AG09309 (cell line): ENCODE results near the gene KPNA1.

ENCODE experiments used
- DNase-seq: peaks from one replicate; pipeline ENCODE4 v3.0.0-alpha.2; 2010; ENCODE audit warnings: low read depth
- H3K4me3 ChIP-seq: 2 replicates; pipeline ENCODE4 v1.5.1; 2011; ENCODE audit warnings: mild to moderate bottlenecking, low read depth, low read length, moderate library complexity; ENCODE audit not compliant: control insufficient read depth
- CTCF ChIP-seq: IDR thresholded peaks from 2 replicates; pipeline ENCODE4 v1.5.1; 2011; ENCODE audit warnings: mild to moderate bottlenecking, low read depth, low read length, inconsistent platforms; ENCODE audit not compliant: insufficient read depth, control insufficient read depth; ENCODE audit errors: missing control alignments

Gene KPNA1

GRCh38 chr3:122468896-122469533 lies 45.7 kb downstream of the KPNA1 start:
- TF ChIP-seq CTCF, result no peak
- no peak for DNase-seq
- H3K4me3 ChIP-seq, result no peak overlapping the region

DNA sequence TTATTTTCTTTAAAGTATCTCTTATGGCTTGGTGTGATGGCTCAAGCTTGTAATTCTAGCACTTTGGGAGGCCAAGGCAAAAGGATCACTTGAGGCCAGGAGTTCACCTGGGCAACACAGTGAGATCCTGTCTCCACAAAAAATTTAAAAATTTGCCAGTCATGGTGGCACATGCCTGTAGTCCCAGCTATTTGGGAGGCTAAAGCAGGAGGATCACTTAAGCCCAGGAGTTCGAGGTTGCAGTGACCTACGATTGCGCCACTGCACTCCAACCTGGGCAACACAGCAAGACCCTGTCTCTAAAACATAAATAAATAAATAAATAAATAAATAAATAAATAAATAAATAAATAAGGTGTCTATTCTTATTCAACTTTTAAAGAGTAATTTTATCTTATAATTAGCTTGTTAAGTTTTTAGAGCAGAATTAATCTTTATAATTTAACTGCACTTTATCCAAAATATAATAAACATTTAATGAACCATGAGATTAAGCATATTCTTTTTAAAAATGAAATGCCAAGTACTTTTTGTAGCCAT lies 48.0 kb downstream of the KPNA1 start:
- no peak for DNase-seq
- H3K4me3 ChIP-seq, result no peak overlapping the region
- no peak for TF ChIP-seq CTCF

DNA sequence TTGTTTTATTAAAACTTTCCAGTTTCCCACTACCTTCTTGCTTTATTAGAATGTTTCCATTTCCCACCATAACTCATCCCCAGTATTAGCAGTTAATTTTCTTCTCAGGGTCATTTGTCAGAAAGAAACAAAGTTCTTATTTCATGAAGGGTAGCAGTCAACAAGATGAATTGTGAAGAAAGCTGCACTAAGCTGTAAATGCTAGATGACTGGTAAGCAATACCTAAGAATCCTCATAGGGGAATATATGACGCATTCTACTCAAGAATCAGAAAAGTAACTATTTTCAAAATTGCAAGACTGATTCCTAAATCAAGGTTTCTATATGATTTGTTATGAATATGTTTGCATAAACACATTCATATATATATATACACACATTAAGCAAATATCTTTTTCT lies 50.1 kb downstream of the KPNA1 start:
- no peak overlapping the region for H3K4me3 ChIP-seq
- no peak for TF ChIP-seq CTCF

DNA sequence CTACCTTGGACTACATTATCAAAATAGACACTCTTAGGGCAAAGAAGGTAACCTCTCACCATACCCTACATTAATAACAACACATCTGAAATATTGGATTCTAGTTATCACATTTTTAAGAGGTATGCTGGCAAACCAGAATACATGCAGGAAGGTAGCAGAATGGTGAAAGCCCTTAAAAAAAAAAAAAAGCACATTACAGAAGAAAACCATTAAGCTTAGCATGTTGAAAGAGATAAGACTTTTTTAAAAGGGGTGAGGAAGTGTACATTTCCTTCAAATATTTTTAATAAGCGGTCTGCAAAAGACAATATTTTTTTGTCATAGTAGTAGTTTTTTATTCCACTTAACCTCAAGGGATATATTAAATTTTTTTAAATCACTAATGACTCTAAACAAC lies 52.3 kb downstream of the KPNA1 start:
- no peak for DNase-seq
- no peak for TF ChIP-seq CTCF
- H3K4me3 ChIP-seq, result no peak overlapping the region

More for the DNA sequence above, 50.1 kb downstream of the KPNA1 start:
- no peak for DNase-seq

DNA sequence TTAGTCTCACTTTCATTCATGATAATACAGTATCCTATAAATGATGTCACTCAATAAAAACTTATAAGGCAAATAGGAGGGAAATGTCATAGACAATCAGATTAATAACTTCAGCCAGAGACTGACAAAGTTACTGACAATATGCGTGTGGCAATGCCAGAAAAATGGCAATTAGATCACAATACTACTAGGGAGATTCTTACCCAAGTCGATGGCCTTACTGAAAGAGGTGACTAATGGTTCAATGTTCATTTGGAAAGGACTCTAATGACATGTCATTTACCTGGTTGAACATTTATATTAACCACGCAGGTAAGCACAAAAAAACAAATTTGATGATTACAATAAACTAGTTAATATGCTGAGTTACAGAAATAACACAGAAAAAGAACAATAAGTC lies 52.9 kb downstream of the KPNA1 start:
- no peak for TF ChIP-seq CTCF
- DNase-seq, result no peak
- no peak overlapping the region for H3K4me3 ChIP-seq

- DNase-seq, result peak; percentile 38
- peak; percentile 52 for TF ChIP-seq CTCF
- no peak overlapping the region for H3K4me3 ChIP-seq
Measured at GRCh38 chr3:122458992-122459391, 55.7 kb downstream of the KPNA1 start.
